H9 (cell line): Measurements from ENCODE around the gene FAM110A. TPM values are rescaled to one million over a fixed set of nuclear protein-coding genes. Genes with fewer than 3 reads are reported as not detected.

ENCODE experiments used
- DNase-seq: peaks from one replicate; pipeline ENCODE4 v3.0.0-alpha.2; 2017
- H2AFZ ChIP-seq: one replicate; pipeline ENCODE4 v1.6.1; 2013; ENCODE audit warnings: mild to moderate bottlenecking, low read length, control low read depth, moderate library complexity
- H2AK5ac ChIP-seq: 2 replicates; pipeline ENCODE4 v1.6.1; 2013; ENCODE audit warnings: low read length, control low read depth, mixed read lengths; ENCODE audit not compliant: insufficient read length
- H2BK120ac ChIP-seq: one replicate; pipeline ENCODE4 v1.6.1; 2013; ENCODE audit warnings: low read depth, mild to moderate bottlenecking, low read length, control low read depth, inconsistent platforms; ENCODE audit not compliant: poor library complexity, severe bottlenecking
- H2BK12ac ChIP-seq: 2 replicates; pipeline ENCODE4 v1.6.1; 2013; ENCODE audit warnings: low read length, control low read depth, mixed read lengths, low read depth; ENCODE audit not compliant: insufficient read length
- H2BK15ac ChIP-seq: 2 replicates; pipeline ENCODE4 v1.6.1; 2013; ENCODE audit warnings: low read depth, low read length, control low read depth
- H2BK20ac ChIP-seq: one replicate; pipeline ENCODE4 v1.6.1; 2013; ENCODE audit warnings: low read depth, mild to moderate bottlenecking, low read length, control low read depth, inconsistent platforms; ENCODE audit not compliant: poor library complexity, severe bottlenecking
- H2BK5ac ChIP-seq: 2 replicates; pipeline ENCODE4 v1.6.1; 2013; ENCODE audit warnings: low read length, control low read depth, mixed read lengths; ENCODE audit not compliant: insufficient read length
- H3K14ac ChIP-seq: 2 replicates; pipeline ENCODE4 v1.6.1; 2013; ENCODE audit warnings: low read length, control low read depth; ENCODE audit not compliant: insufficient read depth
- H3K18ac ChIP-seq: 2 replicates; pipeline ENCODE4 v1.6.1; 2013; ENCODE audit warnings: low read depth, mild to moderate bottlenecking, mixed read lengths, low read length, control low read depth; ENCODE audit not compliant: insufficient read length
- H3K23ac ChIP-seq: 2 replicates; pipeline ENCODE4 v1.6.1; 2013; ENCODE audit warnings: low read length, control low read depth, mixed read lengths, low read depth; ENCODE audit not compliant: insufficient read length
- H3K23me2 ChIP-seq: 2 replicates; pipeline ENCODE4 v1.6.1; 2013; ENCODE audit warnings: low read depth, mild to moderate bottlenecking, mixed read lengths, low read length, control low read depth; ENCODE audit not compliant: insufficient read length, poor library complexity, severe bottlenecking
- H3K27ac ChIP-seq: 2 replicates; pipeline ENCODE4 v1.5.1; 2013; ENCODE audit warnings: low read length, control low read depth, mixed read lengths, low read depth; ENCODE audit not compliant: insufficient read length
- H3K27me3 ChIP-seq: 2 replicates; pipeline ENCODE4 v1.6.1; 2013; ENCODE audit warnings: low read length, control low read depth, inconsistent platforms; ENCODE audit not compliant: insufficient read depth
- H3K4ac ChIP-seq: 2 replicates; pipeline ENCODE4 v1.6.1; 2013; ENCODE audit warnings: low read depth, mild to moderate bottlenecking, control low read depth, inconsistent platforms, low read length, moderate library complexity
- H3K4me1 ChIP-seq: 2 replicates; pipeline ENCODE4 v1.6.1; 2013; ENCODE audit warnings: low read length, control low read depth, inconsistent platforms; ENCODE audit not compliant: insufficient read depth
- H3K4me2 ChIP-seq: 2 replicates; pipeline ENCODE4 v1.6.1; 2013; ENCODE audit warnings: low read length, control low read depth, mixed read lengths; ENCODE audit not compliant: insufficient read length, insufficient read depth
- H3K56ac ChIP-seq: 2 replicates; pipeline ENCODE4 v1.6.1; 2013; ENCODE audit warnings: low read depth, mild to moderate bottlenecking, mixed read lengths, low read length, control low read depth; ENCODE audit not compliant: insufficient read length
- H3K79me1 ChIP-seq: 2 replicates; pipeline ENCODE4 v1.6.1; 2013; ENCODE audit warnings: low read depth, mild to moderate bottlenecking, moderate library complexity, low read length, control low read depth, inconsistent platforms; ENCODE audit not compliant: insufficient read depth, poor library complexity, severe bottlenecking
- H3K79me2 ChIP-seq: 2 replicates; pipeline ENCODE4 v1.6.1; 2013; ENCODE audit warnings: low read length, control low read depth, inconsistent platforms; ENCODE audit not compliant: insufficient read depth
- H3K9ac ChIP-seq: 2 replicates; pipeline ENCODE4 v1.6.1; 2013; ENCODE audit warnings: low read length, control low read depth, mixed read lengths; ENCODE audit not compliant: insufficient read length; ENCODE audit errors: extremely low read depth
- H3K9me3 ChIP-seq: one replicate; pipeline ENCODE4 v1.6.1; 2013; ENCODE audit warnings: low read depth, low read length, inconsistent platforms; ENCODE audit not compliant: control insufficient read depth
- H3T11ph ChIP-seq: one replicate; pipeline ENCODE4 v1.6.1; 2013; ENCODE audit warnings: mild to moderate bottlenecking, low read length, control low read depth, inconsistent platforms
- H4K20me1 ChIP-seq: one replicate; pipeline ENCODE4 v1.6.1; 2013; ENCODE audit not compliant: control insufficient read depth, insufficient read length, insufficient read depth
- H4K5ac ChIP-seq: 2 replicates; pipeline ENCODE4 v1.6.1; 2013; ENCODE audit warnings: low read depth, mild to moderate bottlenecking, mixed read lengths, low read length, control low read depth; ENCODE audit not compliant: insufficient read length
- H4K8ac ChIP-seq: replicated peaks from 2 replicates; pipeline ENCODE4 v1.6.1; 2013; ENCODE audit warnings: low read length, control low read depth, mixed read lengths, low read depth; ENCODE audit not compliant: insufficient read length
- H4K91ac ChIP-seq: 2 replicates; pipeline ENCODE4 v1.6.1; 2013; ENCODE audit warnings: low read depth, mild to moderate bottlenecking, moderate library complexity, mixed read lengths, low read length, control low read depth; ENCODE audit not compliant: insufficient read length
- H3K27ac Mint-ChIP-seq, 3 experiments: 2 replicates in 2 of 3; 3 replicates in 1 of 3; pipeline ENCODE4 v1.8.0; 2020 to 2021; ENCODE audit warnings: mixed read lengths in 3 of 3, mild to moderate bottlenecking in 1 of 3, moderate library complexity in 1 of 3
- H3K27me3 Mint-ChIP-seq: 2 replicates; pipeline ENCODE4 v1.8.0; 2021; ENCODE audit warnings: low read depth, mild to moderate bottlenecking, moderate library complexity, mixed read lengths
- H3K36me3 Mint-ChIP-seq, 3 experiments: 2 replicates in 2 of 3; 3 replicates in 1 of 3; pipeline ENCODE4 v1.8.0; 2020 to 2021; ENCODE audit warnings: low read depth in 3 of 3, mixed read lengths in 3 of 3; ENCODE audit not compliant: insufficient read depth in 1 of 3
- H3K4me1 Mint-ChIP-seq, 2 experiments: 2 replicates each; pipeline ENCODE4 v1.8.0; 2020; ENCODE audit warnings: mixed read lengths in 2 of 2
- H3K4me3 Mint-ChIP-seq, 2 experiments: 2 replicates in 1 of 2; 3 replicates in 1 of 2; pipeline ENCODE4 v1.8.0; 2020 to 2021; ENCODE audit warnings: mild to moderate bottlenecking in 2 of 2, mixed read lengths in 2 of 2, moderate library complexity in 1 of 2
- H3K9me3 Mint-ChIP-seq, 2 experiments: 2 replicates in 1 of 2; 3 replicates in 1 of 2; pipeline ENCODE4 v1.8.0; 2020; ENCODE audit warnings: mild to moderate bottlenecking in 2 of 2, mixed read lengths in 2 of 2, moderate library complexity in 1 of 2
- CTCF ChIP-seq: fragments of 200-600 bp; sonication (generic); conservative IDR thresholded peaks from 3 replicates; pipeline ENCODE4 v1.8.0; 2021; ENCODE audit warnings: antibody characterized with exemption, mild to moderate bottlenecking
- total RNA-seq: library from RNA; stranded (reverse); gene quantifications from 2 replicates; pipeline ENCODE4 v1.2.1, GENCODE V29; 2021

Gene FAM110A
- total RNA-seq, 1 experiment from 2014 or later: 10.3 TPM

DNA sequence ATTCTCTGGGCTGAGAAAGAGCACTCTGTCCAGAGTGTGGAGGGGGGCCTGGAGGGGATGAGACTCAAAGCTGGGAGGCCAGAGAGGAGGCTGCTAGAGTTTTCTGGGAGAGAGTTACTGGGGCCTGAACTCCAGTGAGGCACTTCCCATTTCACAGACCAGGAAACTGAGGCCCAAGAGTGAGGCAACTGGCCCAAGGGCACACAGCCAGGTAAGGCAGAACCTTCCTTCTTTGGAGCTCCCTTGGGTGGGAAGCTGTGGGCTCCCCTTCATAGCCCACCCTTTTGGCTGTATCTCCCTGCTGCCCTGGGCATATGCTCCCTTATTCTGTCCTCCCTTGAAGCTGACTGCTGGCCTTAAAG, 48.2 kb downstream of the FAM110A start:
- no peak overlapping the region for H2AK5ac ChIP-seq
- H3K27me3 Mint-ChIP-seq: peaks cover 31% of the 10 kb centered on the region
- DNase-seq: no peak
- TF ChIP-seq CTCF: no peak
- H3K4me1 Mint-ChIP-seq: peaks cover 5 to 8% of the 10 kb centered on the region in 2 experiments
- H3K27ac ChIP-seq: no peak overlapping the region
- H3K4me1 ChIP-seq: no peaks in the 10 kb centered on the region
- H3K4me3 Mint-ChIP-seq: no peak overlapping the region
- H4K5ac ChIP-seq: no peak overlapping the region
- H3K23ac ChIP-seq: no peak overlapping the region
- H2AFZ ChIP-seq: no peak overlapping the region
- H3K9me3 ChIP-seq: no peaks in the 10 kb centered on the region
- no peaks in the 10 kb centered on the region for H3K79me2 ChIP-seq
- no peaks in the 10 kb centered on the region for H3K36me3 Mint-ChIP-seq
- H3K9me3 Mint-ChIP-seq: no peaks in the 10 kb centered on the region; a peak in 1 of 5 replicates
- no peaks in the 10 kb centered on the region for H4K20me1 ChIP-seq
- H2BK120ac ChIP-seq: no peak overlapping the region
- no peak overlapping the region for H3K14ac ChIP-seq
- H2BK15ac ChIP-seq: no peak overlapping the region
- no peak overlapping the region for H3K4ac ChIP-seq
- no peak overlapping the region for H4K91ac ChIP-seq
- H2BK12ac ChIP-seq: no peak overlapping the region
- H3K27me3 ChIP-seq: 0 out of 2 replicates have a peak, but pooled peaks cover 3% of the 10 kb centered on the region
- H2BK5ac ChIP-seq: no peak overlapping the region
- H3K27ac Mint-ChIP-seq: no peak overlapping the region
- no peaks in the 10 kb centered on the region for H3K23me2 ChIP-seq
- H2BK20ac ChIP-seq: no peak overlapping the region
- H3K56ac ChIP-seq: no peak overlapping the region
- H3K4me2 ChIP-seq: no peak overlapping the region
- H3K79me1 ChIP-seq: no peaks in the 10 kb centered on the region
- no peak overlapping the region for H3K9ac ChIP-seq
- H4K8ac ChIP-seq: no peak overlapping the region
- no peak overlapping the region for H3T11ph ChIP-seq
- no peak overlapping the region for H3K18ac ChIP-seq
